Fibroblast of mammary gland (primary cell): Measurements from ENCODE around the gene HMCN1.
A peak's percentile ranks its signal among the peaks of the same experiment; 100 is the strongest.

ENCODE experiments used
- DNase-seq: peaks from one replicate; pipeline ENCODE4 v3.0.0-alpha.2; 2010; ENCODE audit warnings: low read depth
- H3K4me3 ChIP-seq: 2 replicates; pipeline ENCODE4 v1.5.1; 2011; ENCODE audit warnings: low read depth, mild to moderate bottlenecking, low read length, moderate library complexity; ENCODE audit not compliant: control insufficient read depth
- TF ChIP-seq, protein P1 (sequence below): conservative IDR thresholded peaks from 2 replicates; pipeline ENCODE4 v1.5.1; 2011; ENCODE audit warnings: low read depth, low read length, inconsistent platforms; ENCODE audit not compliant: control insufficient read depth, insufficient read depth

Gene HMCN1

DNA sequence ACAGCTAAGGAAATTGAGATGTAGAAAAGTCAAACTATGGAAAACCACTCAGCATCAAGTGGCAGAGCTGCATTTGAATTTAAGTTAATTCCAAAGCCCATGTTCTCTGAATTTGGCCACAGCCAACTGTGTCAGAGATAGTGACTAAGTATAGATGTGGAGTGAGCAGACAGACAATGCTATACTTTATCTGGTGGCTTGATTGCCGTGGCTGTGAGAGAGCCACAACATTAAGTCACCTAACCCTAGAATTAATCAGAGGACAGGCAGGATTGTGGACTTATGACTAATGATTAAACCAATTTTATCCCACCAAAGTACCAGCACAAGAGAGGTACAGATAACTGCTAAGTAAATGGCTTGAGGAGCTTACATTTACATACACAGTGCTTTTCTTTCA is 431.1 kb downstream of the HMCN1 start:
- TF ChIP-seq, protein P1, sequence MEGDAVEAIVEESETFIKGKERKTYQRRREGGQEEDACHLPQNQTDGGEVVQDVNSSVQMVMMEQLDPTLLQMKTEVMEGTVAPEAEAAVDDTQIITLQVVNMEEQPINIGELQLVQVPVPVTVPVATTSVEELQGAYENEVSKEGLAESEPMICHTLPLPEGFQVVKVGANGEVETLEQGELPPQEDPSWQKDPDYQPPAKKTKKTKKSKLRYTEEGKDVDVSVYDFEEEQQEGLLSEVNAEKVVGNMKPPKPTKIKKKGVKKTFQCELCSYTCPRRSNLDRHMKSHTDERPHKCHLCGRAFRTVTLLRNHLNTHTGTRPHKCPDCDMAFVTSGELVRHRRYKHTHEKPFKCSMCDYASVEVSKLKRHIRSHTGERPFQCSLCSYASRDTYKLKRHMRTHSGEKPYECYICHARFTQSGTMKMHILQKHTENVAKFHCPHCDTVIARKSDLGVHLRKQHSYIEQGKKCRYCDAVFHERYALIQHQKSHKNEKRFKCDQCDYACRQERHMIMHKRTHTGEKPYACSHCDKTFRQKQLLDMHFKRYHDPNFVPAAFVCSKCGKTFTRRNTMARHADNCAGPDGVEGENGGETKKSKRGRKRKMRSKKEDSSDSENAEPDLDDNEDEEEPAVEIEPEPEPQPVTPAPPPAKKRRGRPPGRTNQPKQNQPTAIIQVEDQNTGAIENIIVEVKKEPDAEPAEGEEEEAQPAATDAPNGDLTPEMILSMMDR: no peak
- no peak overlapping the region for H3K4me3 ChIP-seq
- peak; percentile 30 for DNase-seq

DNA sequence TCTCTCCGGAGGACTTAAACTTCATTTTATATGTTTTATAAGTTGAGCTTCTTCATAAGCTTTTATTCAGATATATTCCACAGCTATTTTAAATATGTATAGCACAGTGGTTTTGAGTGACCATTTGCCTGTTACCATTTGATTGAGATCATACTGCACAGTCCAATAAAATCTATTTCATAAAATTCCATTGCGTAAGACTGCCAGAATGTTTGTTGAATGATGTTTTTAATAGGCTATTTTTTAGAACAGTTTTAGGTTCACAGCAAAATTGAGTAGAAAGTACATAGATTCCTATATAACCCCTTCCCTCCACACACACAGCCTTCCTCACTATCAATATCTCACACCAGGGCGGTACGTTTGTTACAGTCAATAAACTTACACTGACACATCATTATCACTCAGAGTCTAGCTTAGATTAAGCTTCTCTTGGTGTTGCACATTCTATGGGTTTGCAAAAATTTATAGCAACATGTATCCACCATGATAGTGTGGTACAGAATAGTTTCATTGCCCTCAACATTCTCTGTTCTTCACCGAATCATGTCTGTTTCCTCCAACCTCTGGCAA is 433.0 kb downstream of the HMCN1 start:
- H3K4me3 ChIP-seq: no peak overlapping the region
- no peak for DNase-seq
- TF ChIP-seq, protein P1: no peak

DNA sequence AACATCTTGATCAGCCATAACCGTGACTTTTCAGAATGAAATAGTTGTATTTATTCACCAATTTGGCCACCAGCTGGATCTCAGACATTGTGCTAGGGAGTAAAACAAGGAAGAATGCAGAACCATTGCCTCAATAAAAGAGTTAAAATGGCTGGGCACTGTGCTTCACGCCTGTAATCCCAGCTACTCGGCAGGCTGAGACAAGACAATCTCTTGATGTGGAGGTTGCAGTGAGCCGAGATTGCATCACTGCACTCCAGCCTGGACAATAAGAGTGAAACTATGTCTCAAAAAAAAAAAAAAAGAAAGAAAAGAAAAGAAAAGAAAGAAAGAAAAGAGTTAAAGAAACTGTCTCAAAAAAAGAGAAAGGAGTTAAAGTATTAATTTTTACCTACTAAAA is 441.4 kb downstream of the HMCN1 start:
- peak; percentile 48 for DNase-seq
- H3K4me3 ChIP-seq: no peak overlapping the region
- TF ChIP-seq, protein P1: no peak

DNA sequence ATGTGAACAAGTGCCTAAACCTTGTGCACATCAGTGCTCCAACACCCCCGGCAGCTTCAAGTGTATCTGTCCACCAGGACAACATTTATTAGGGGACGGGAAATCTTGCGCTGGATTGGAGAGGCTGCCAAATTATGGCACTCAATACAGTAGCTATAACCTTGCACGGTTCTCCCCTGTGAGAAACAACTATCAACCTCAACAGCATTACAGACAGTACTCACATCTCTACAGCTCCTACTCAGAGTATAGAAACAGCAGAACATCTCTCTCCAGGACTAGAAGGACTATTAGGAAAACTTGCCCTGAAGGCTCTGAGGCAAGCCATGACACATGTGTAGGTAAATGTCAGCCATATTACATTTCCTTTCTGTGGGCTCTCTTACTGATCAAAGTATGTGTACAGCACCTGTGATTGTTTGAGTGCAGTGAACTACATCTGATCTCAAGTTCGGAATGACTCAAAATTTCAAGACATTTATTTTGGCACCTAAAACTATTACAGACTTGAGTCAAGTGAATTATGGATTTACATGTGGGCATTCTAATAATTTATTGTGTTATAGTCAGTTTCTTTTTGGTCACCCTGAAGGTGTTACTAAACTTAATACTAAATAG is 444.3 kb downstream of the HMCN1 start:
- no peak for DNase-seq
- H3K4me3 ChIP-seq: no peak overlapping the region
- TF ChIP-seq, protein P1: no peak

DNA sequence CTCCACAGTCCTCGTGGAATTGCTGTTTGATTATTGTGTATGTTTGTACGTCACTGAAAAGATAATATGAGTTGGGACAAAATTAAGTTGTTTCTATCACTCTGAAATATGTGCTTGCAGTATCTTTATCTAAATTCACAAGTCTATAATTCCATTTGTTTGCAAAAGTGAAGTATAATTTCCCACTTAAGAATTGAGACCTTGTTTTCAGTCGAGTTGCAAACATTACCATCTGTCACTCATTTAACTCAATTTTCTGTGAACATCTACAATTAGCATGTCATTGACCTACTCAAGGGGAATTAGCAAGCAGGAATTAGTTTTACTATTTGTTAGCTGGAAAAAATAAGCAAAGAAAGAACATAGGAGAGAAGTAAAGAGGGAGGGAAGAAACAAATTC is 445.0 kb downstream of the HMCN1 start:
- no peak overlapping the region for H3K4me3 ChIP-seq

DNA sequence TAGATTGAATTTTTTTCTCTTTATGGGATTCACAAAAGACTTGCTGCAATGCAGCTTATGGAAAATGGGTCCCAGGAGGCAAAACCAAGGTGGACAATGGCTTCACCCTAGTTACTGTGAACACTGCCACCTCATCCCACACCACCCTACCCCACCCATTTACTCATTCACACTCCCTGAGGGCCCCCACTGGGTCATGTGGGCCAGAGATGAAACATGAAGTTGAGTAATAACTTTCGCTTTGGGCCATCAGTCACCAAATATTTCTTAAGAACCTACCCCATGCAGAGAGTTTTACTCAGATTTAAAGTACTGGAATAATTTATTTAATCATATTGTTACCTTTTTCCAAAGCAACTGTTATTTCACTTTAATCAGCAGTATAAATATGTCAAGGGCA is 449.0 kb downstream of the HMCN1 start:
- TF ChIP-seq, protein P1: no peak
- peak; percentile 96 for DNase-seq
- no peak overlapping the region for H3K4me3 ChIP-seq

More for the DNA sequence above, 445.0 kb downstream of the HMCN1 start:
- TF ChIP-seq, protein P1: no peak
- DNase-seq: no peak
